ENCODE measurements around the gene SRBD1. TPM values are rescaled to one million over a fixed set of nuclear protein-coding genes. Genes with fewer than 3 reads are reported as not detected.

Gene SRBD1
- total and polyA plus RNA-seq, 2 experiments from 2014 or later = 27.4 to 46.3 TPM

- Histone ChIP-seq H3F3A (replicated peaks; ENCODE audit: low read depth) (no peaks in the 10 kb centered on the region), H3K27ac (ENCODE audit: low read depth) (no peak overlapping the region), H3K4me2 (no peak overlapping the region), H3K4me3 (no peak overlapping the region), H4K20me1 (replicated peaks; ENCODE audit: insufficient read depth) (no peaks in the 10 kb centered on the region), H3K9me2 (ENCODE audit: insufficient read depth) (no peaks in the 10 kb centered on the region), H3K79me2 (replicated peaks; ENCODE audit: insufficient read depth) (no peaks in the 10 kb centered on the region), H2AFZ (no peak overlapping the region), H3K4me1 (ENCODE audit: insufficient read depth) (peaks cover 17% of the 10 kb centered on the region), H3K27me3 (ENCODE audit: insufficient read depth) (no peaks in the 10 kb centered on the region), H3K36me3 (ENCODE audit: insufficient read depth) (no peaks in the 10 kb centered on the region)
- H3K4me3 Mint-ChIP-seq = no peak overlapping the region
- H3K27ac Mint-ChIP-seq = no peak overlapping the region
- no peaks in the 10 kb centered on the region for H3K27me3 Mint-ChIP-seq (ENCODE audit: insufficient read depth, low read depth, poor library complexity)
- TF ChIP-seq JUNB (IDR thresholded peaks at IDR 0.05; ENCODE audit: unreplicated experiment) (no peak), STAT1 (IDR thresholded peaks at IDR 0.05; ENCODE audit: unreplicated experiment) (no peak), ETS1 (IDR thresholded peaks at IDR 0.05) (no peak), ZNF462 (CRISPR knock-in tag; IDR thresholded peaks at IDR 0.05) (no peak), EZH2phosphoT487 (IDR thresholded peaks at IDR 0.05; ENCODE audit: unreplicated experiment) (no peak), ZNF331 (CRISPR knock-in tag; IDR thresholded peaks at IDR 0.05; ENCODE audit: low read depth) (no peak), EZH2 (IDR thresholded peaks at IDR 0.05; ENCODE audit: low read depth, unreplicated experiment) (no peak), ZNF114 (CRISPR knock-in tag; IDR thresholded peaks at IDR 0.05) (no peak), POLR2AphosphoS5 (IDR thresholded peaks at IDR 0.05; ENCODE audit: low read depth) (no peak), NANOG (IDR thresholded peaks at IDR 0.05; ENCODE audit: borderline replicate concordance) (no peak), REST (IDR thresholded peaks at IDR 0.05; ENCODE audit: unreplicated experiment) (no peak), CREB1 (CRISPR knock-in tag; IDR thresholded peaks at IDR 0.05; ENCODE audit: low read depth) (no peak)
- H3K4me1 Mint-ChIP-seq = peaks cover 21% of the 10 kb centered on the region
- ATAC-seq (no peak), DNase-seq (ENCODE audit: low spot score) (no peak)
- H3K9me3 Mint-ChIP-seq = no peaks in the 10 kb centered on the region
- H3K36me3 Mint-ChIP-seq (ENCODE audit: low read depth) = no peaks in the 10 kb centered on the region
Measured at GRCh38 chr2:45629971-45630370, 18.9 kb upstream of the SRBD1 start.
